Neuronal stem cell (in vitro differentiated cells): Measurements from ENCODE around the gene CHGA.

Source experiments
- DNase-seq: peaks from one replicate; pipeline ENCODE4 v3.0.0-alpha.2; 2013; ENCODE audit warnings: low spot score
- H2AFZ ChIP-seq: one replicate; pipeline ENCODE4 v1.6.1; 2013; ENCODE audit warnings: mild to moderate bottlenecking, low read length, inconsistent platforms
- H2AK5ac ChIP-seq: 2 replicates; pipeline ENCODE4 v1.6.1; 2013; ENCODE audit warnings: low read depth, mild to moderate bottlenecking, inconsistent platforms, low read length, moderate library complexity, mixed read lengths
- H2BK120ac ChIP-seq: 2 replicates; pipeline ENCODE4 v1.6.1; 2013; ENCODE audit warnings: low read depth, mild to moderate bottlenecking, inconsistent platforms, low read length, moderate library complexity, mixed read lengths
- H2BK12ac ChIP-seq: one replicate; pipeline ENCODE4 v1.6.1; 2013; ENCODE audit warnings: low read length, inconsistent platforms
- H2BK15ac ChIP-seq: 2 replicates; pipeline ENCODE4 v1.6.1; 2013; ENCODE audit warnings: mild to moderate bottlenecking, low read length, inconsistent platforms, mixed read lengths
- H2BK5ac ChIP-seq: one replicate; pipeline ENCODE4 v1.6.1; 2013; ENCODE audit warnings: inconsistent platforms, mild to moderate bottlenecking, low read length, moderate library complexity
- H3K14ac ChIP-seq: one replicate; pipeline ENCODE4 v1.6.1; 2013; ENCODE audit warnings: low read length, inconsistent platforms
- H3K18ac ChIP-seq: 2 replicates; pipeline ENCODE4 v1.6.1; 2013; ENCODE audit warnings: low read length, inconsistent platforms
- H3K23ac ChIP-seq: 2 replicates; pipeline ENCODE4 v1.6.1; 2013; ENCODE audit warnings: low read depth, mild to moderate bottlenecking, mixed read lengths, low read length, inconsistent platforms; ENCODE audit not compliant: poor library complexity
- H3K27ac ChIP-seq: replicated peaks from 3 replicates; pipeline ENCODE4 v1.5.1; 2013; ENCODE audit warnings: low read length, inconsistent platforms
- H3K27me3 ChIP-seq, 3 experiments: 2 replicates each; pipeline ENCODE4 v1.6.1; 2013; ENCODE audit warnings: low read length in 3 of 3, mild to moderate bottlenecking in 2 of 3, inconsistent platforms in 1 of 3, low read depth in 1 of 3, mixed read lengths in 1 of 3, moderate library complexity in 1 of 3; ENCODE audit not compliant: control insufficient read depth in 3 of 3, insufficient read depth in 3 of 3
- H3K36me3 ChIP-seq, 2 donors: replicated peaks in 1 of 2; 2 replicates each; pipeline ENCODE4 v1.6.1; 2013; ENCODE audit warnings: low read length in 2 of 2; ENCODE audit not compliant: control insufficient read depth in 2 of 2, insufficient read depth in 2 of 2
- H3K4ac ChIP-seq: 2 replicates; pipeline ENCODE4 v1.6.1; 2013; ENCODE audit warnings: inconsistent platforms, mild to moderate bottlenecking, low read length, moderate library complexity
- H3K4me1 ChIP-seq, 2 donors: 1 replicate in 1 of 2; 2 replicates in 1 of 2; pipeline ENCODE4 v1.6.1; 2013; ENCODE audit warnings: low read length in 2 of 2, low read depth in 1 of 2; ENCODE audit not compliant: control insufficient read depth in 2 of 2, insufficient read depth in 1 of 2
- H3K4me2 ChIP-seq: one replicate; pipeline ENCODE4 v1.6.1; 2013; ENCODE audit warnings: mild to moderate bottlenecking, low read length, inconsistent platforms; ENCODE audit not compliant: insufficient read depth, poor library complexity, severe bottlenecking
- H3K4me3 ChIP-seq, 2 donors: 2 replicates each; pipeline ENCODE4 v1.5.1; 2013; ENCODE audit warnings: low read length in 2 of 2, mild to moderate bottlenecking in 2 of 2, inconsistent platforms in 1 of 2, moderate library complexity in 1 of 2
- H3K79me1 ChIP-seq: one replicate; pipeline ENCODE4 v1.6.1; 2013; ENCODE audit warnings: low read depth, mild to moderate bottlenecking, inconsistent platforms, low read length, moderate library complexity
- H3K9ac ChIP-seq: one replicate; pipeline ENCODE4 v1.6.1; 2013; ENCODE audit warnings: mild to moderate bottlenecking, low read depth, low read length, inconsistent platforms; ENCODE audit not compliant: poor library complexity
- H3K9me3 ChIP-seq, 2 donors: replicated peaks in 1 of 2; 2 replicates each; pipeline versions ENCODE3 to v1.6.1; 2013; ENCODE audit warnings: low read length in 2 of 2, mild to moderate bottlenecking in 2 of 2, inconsistent platforms in 1 of 2, low read depth in 1 of 2, mixed read lengths in 1 of 2, moderate library complexity in 1 of 2; ENCODE audit not compliant: control insufficient read depth in 2 of 2, insufficient read depth in 1 of 2
- H4K8ac ChIP-seq: one replicate; pipeline ENCODE4 v1.6.1; 2013; ENCODE audit warnings: low read depth, mild to moderate bottlenecking, inconsistent platforms, low read length, moderate library complexity
- H4K91ac ChIP-seq: one replicate; pipeline ENCODE4 v1.6.1; 2013; ENCODE audit warnings: low read length, low read depth, mild to moderate bottlenecking, inconsistent platforms; ENCODE audit not compliant: poor library complexity
- WGBS, 2 donors: extraction: QIAGEN DNeasy Blood & Tissue Kit; methylation state at CpG; one replicate each; pipeline ENCODE4 v1.1.7; 2013; ENCODE audit warnings: missing lambda C conversion rate in 2 of 2, mixed read lengths in 1 of 2; ENCODE audit not compliant: insufficient read length in 2 of 2, insufficient replicate concordance in 1 of 2; ENCODE audit errors: extremely low coverage in 2 of 2; 5-methylcytosine and 5-hydroxymethylcytosine counted together

The CHGA gene

DNA sequence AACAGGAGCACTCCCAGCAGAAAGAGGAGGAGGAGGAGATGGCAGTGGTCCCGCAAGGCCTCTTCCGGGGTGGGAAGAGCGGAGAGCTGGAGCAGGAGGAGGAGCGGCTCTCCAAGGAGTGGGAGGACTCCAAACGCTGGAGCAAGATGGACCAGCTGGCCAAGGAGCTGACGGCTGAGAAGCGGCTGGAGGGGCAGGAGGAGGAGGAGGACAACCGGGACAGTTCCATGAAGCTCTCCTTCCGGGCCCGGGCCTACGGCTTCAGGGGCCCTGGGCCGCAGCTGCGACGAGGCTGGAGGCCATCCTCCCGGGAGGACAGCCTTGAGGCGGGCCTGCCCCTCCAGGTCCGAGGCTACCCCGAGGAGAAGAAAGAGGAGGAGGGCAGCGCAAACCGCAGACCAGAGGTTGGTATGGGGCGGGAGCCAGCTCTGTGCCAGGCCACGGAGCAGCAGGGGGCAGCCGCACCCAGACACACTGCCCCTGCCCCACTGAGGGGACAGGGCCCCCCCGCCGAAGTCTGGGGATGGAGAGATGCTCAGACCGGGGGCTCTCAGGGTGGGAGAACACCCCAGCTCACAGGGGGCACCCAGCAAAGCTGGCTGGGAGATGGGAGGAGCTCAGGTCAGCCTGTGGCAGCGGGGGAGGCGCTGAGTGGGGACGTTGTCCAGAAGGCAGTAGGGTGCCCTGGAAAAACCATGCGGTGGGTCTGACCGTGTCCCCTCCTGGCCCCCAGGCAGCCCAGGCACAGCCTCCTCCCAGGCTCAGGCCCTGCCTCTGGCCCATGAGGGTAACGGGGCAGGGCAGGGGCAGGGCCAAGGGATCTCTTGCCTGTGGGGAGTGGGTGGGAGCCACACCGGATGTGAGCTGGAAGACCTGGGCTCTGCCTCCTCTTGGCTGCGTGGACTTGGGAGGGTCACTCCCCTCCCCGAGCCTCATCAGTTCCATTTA, 9.8 kb downstream of the CHGA start:
- peak overlapping the region; percentile 45 for H2BK5ac ChIP-seq
- H3K79me1 ChIP-seq = peaks cover 3% of the 10 kb centered on the region
- H3K9me3 ChIP-seq = no peaks in the 10 kb centered on the region
- H3K18ac ChIP-seq = peak overlapping the region; percentile 76
- peak overlapping the region; percentile 94 for H3K14ac ChIP-seq
- peak overlapping the region; percentile 63 for H3K23ac ChIP-seq
- no peak overlapping the region for H3K9ac ChIP-seq
- no CpG with 5 or more reads among the region's 35 CpGs for WGBS, 2 donors
- no peak overlapping the region for H2BK15ac ChIP-seq
- H3K4me3 ChIP-seq = no peak overlapping the region
- H2AFZ ChIP-seq = no peak overlapping the region
- peaks cover 0 to 2% (median 0%) of the 10 kb centered on the region in 3 experiments for H3K27me3 ChIP-seq
- no peak overlapping the region for H3K4me2 ChIP-seq
- H3K36me3 ChIP-seq = no peaks in the 10 kb centered on the region
- H2BK12ac ChIP-seq = peak overlapping the region; percentile 36
- no peak overlapping the region for H3K4ac ChIP-seq
- DNase-seq = no peak
- H4K8ac ChIP-seq = peak overlapping the region; percentile 57
- no peak overlapping the region for H2BK120ac ChIP-seq
- H3K4me1 ChIP-seq = no peaks in the 10 kb centered on the region
- H4K91ac ChIP-seq = no peak overlapping the region
- H3K27ac ChIP-seq = no peak overlapping the region
- peak overlapping the region; percentile 87 for H2AK5ac ChIP-seq

DNA sequence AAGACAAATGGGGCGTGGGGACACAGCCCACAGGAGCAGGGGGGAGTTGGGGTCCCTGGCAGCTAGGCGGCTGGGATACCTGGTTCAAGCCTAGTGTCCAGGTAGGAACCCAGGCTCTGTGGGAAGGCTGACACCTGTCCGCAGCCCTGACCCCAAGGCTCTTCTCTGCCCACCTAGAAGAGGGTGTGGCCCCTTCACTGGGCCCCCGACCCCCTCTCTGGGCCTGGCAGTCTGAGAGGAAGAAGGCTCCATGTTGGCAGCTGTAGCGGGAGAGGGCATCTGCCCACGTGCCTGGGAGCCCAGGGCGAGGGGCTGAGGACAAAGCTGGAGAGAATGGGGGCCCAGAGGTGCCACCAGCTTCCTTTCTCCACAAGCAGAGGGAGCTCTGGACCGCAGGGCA, 10.5 kb downstream of the CHGA start:
- Histone ChIP-seq H3K27ac (no peak overlapping the region), H3K4ac (no peak overlapping the region), H4K8ac (no peak overlapping the region), H3K27me3 (peaks cover 0 to 2% (median 0%) of the 10 kb centered on the region in 3 experiments), H3K36me3 (no peaks in the 10 kb centered on the region), H3K4me2 (no peak overlapping the region), H2BK5ac (no peak overlapping the region), H3K79me1 (peaks cover 3% of the 10 kb centered on the region), H2AFZ (no peak overlapping the region), H3K4me1 (no peaks in the 10 kb centered on the region), H3K9ac (no peak overlapping the region), H3K4me3 (no peak overlapping the region), H3K9me3 (no peaks in the 10 kb centered on the region), H2BK120ac (no peak overlapping the region), H2BK12ac (peak overlapping the region; percentile 36), H2BK15ac (no peak overlapping the region), H3K14ac (peak overlapping the region; percentile 8), H2AK5ac (peak overlapping the region; percentile 87), H3K18ac (no peak overlapping the region), H3K23ac (no peak overlapping the region), H4K91ac (no peak overlapping the region)
- WGBS, 2 donors = no CpG with 5 or more reads among the region's 8 CpGs
- no peak for DNase-seq

DNA sequence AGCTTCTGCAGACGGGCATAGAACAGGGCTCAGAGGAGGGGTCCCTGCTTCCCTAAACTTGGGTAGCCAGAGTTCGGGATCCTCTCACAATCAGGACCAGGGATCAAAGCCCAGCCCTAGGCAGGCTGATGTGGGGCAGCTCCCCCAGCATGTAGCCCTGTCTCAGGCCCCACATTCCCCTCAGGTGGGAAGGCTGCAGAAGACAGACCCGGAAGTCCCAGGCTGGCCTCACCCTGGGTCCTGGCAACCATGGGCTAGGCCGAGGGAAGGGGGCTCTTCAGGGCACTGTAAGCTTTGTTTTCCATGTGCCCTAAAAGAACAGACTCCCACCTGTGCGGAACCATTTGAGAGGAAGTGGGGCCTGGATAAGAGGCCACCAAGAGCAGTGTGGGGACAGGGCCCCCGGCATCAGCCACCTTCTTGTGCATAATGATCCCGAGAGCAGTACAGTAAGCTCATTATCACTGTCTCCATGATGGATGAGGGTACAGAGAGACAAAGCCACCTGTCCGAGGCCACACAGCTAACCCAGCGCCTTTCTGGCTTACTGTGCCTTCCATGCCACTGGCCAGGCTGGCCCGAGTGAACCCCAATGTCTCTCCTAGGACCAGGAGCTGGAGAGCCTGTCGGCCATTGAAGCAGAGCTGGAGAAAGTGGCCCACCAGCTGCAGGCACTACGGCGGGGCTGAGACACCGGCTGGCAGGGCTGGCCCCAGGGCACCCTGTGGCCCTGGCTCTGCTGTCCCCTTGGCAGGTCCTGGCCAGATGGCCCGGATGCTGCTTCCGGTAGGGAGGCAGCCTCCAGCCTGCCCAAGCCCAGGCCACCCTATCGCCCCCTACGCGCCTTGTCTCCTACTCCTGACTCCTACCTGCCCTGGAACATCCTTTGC, 11.5 kb downstream of the CHGA start:
- no CpG with 5 or more reads among the region's 19 CpGs for WGBS, 2 donors
- Histone ChIP-seq H3K27ac (no peak overlapping the region), H3K9ac (no peak overlapping the region)

DNA sequence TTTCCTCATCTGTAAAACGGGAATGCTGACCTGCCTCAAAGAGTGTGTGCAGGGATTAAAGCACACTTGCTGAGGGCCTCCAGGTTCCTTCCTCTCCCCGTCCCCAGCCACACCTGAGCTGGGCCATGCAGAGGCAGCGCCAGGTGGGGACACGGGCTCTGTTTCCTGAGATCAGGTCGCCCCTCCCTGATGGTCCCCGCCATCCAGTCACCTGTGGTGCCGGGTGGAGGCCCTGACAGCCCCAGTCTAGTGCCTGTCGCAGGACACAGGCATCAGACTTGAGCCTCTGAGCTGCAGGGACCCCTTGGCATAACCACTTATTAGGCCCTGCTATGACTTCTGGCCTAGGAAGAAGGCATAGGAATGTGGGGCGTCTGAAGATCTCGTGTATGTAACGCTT, 12.5 kb downstream of the CHGA start:
- no peak overlapping the region for H2BK120ac ChIP-seq
- no CpG with 5 or more reads among the region's 11 CpGs for WGBS, 2 donors

More for the DNA sequence above, 11.5 kb downstream of the CHGA start:
- H3K4ac ChIP-seq = no peak overlapping the region
- H3K4me2 ChIP-seq = no peak overlapping the region
- H3K23ac ChIP-seq = no peak overlapping the region
- H3K14ac ChIP-seq = no peak overlapping the region
- no peaks in the 10 kb centered on the region for H3K27me3 ChIP-seq
- no peak overlapping the region for H2AFZ ChIP-seq
- no peak overlapping the region for H2BK12ac ChIP-seq
- no peak overlapping the region for H3K18ac ChIP-seq
- no peaks in the 10 kb centered on the region for H3K36me3 ChIP-seq
- no peak for DNase-seq
- peaks cover 3% of the 10 kb centered on the region for H3K79me1 ChIP-seq
- no peak overlapping the region for H2BK120ac ChIP-seq
- no peaks in the 10 kb centered on the region for H3K9me3 ChIP-seq
- no peak overlapping the region for H4K91ac ChIP-seq
- no peak overlapping the region for H2BK15ac ChIP-seq
- no peak overlapping the region for H4K8ac ChIP-seq
- H2AK5ac ChIP-seq = no peak overlapping the region
- no peak overlapping the region for H2BK5ac ChIP-seq
- H3K4me3 ChIP-seq = no peak overlapping the region
- no peaks in the 10 kb centered on the region for H3K4me1 ChIP-seq

More for the DNA sequence above, 12.5 kb downstream of the CHGA start:
- no peak for DNase-seq
- Histone ChIP-seq H3K18ac (no peak overlapping the region), H3K9me3 (no peaks in the 10 kb centered on the region), H3K4me1 (no peaks in the 10 kb centered on the region), H3K4ac (no peak overlapping the region), H3K23ac (no peak overlapping the region), H3K27me3 (no peaks in the 10 kb centered on the region), H3K9ac (no peak overlapping the region), H3K36me3 (no peaks in the 10 kb centered on the region), H4K8ac (no peak overlapping the region), H3K4me3 (no peak overlapping the region), H3K79me1 (peaks cover 3% of the 10 kb centered on the region), H2BK5ac (no peak overlapping the region), H2BK15ac (no peak overlapping the region), H2BK12ac (no peak overlapping the region), H3K27ac (no peak overlapping the region), H3K4me2 (no peak overlapping the region), H2AFZ (no peak overlapping the region), H3K14ac (no peak overlapping the region), H2AK5ac (no peak overlapping the region), H4K91ac (no peak overlapping the region)
